HG03520 (cell line): Measurements from ENCODE around the gene CCDC24.
A peak's percentile ranks its signal among the peaks of the same experiment; 100 is the strongest.

ENCODE experiments used
- ATAC-seq: cut with Tn5 transposase; IDR thresholded peaks from one replicate; pipeline ENCODE4 v1.9.1; 2021; ENCODE audit warnings: mild to moderate bottlenecking, moderate library complexity; ENCODE audit not compliant: unreplicated experiment

Gene CCDC24

DNA sequence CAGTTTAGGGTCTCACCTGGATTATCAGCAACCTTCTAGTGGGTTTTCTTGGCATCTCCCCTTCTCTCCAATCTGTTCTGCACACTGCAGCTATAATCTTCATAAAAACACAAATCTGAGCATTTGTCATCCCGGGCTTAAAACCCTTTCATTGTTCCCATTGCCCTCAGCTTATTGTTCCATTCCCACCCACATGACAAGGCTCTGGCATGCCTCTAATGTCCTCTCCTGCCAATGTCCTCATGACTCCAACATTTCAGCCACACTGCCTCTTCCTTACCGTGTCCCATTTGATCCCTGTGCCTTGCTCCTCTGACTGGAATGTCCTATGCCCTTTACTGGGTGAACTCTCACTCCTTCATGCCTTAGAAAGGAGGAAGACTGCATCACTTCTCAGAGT is 29.1 kb upstream of the CCDC24 start:
- no peak for ATAC-seq

DNA sequence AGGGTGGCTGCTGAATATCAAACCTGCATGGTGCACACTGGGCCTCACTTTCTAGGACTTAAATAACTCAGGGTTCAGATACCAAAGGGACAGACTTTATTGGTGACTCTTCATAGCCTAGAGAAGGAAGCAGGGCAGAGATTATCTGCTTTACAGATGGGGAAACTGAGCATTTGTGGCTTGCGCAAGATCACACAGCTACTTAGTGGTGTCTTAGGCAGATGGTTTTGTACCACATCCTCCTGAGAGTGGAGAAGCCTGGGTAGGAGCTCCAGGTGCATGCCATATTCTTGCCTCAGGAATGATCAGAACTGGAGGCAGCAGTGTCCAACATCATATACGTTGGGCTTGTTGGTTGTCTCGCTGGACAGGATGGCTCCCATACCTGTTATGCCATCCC is 28.4 kb upstream of the CCDC24 start:
- no peak for ATAC-seq

DNA sequence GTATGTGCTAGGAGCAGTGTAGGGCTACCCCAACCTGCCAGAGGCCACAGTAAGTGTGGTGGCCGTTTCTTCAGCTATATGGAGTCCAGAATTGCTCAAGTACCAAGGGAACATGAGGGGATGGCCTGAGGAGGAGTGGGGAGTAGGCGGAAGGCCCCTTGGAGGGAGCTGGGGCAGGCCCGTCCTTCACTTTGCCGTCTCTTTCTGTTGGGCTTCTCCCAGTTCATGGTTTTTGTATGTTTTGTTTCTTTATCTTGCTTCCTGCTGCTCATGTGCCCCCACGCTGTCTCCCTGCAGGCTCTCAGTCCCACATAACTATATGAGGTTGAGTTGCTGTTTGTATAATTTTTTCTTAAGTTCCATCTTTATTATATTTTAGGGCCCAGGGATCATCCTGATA is 27.5 kb upstream of the CCDC24 start:
- no peak for ATAC-seq

DNA sequence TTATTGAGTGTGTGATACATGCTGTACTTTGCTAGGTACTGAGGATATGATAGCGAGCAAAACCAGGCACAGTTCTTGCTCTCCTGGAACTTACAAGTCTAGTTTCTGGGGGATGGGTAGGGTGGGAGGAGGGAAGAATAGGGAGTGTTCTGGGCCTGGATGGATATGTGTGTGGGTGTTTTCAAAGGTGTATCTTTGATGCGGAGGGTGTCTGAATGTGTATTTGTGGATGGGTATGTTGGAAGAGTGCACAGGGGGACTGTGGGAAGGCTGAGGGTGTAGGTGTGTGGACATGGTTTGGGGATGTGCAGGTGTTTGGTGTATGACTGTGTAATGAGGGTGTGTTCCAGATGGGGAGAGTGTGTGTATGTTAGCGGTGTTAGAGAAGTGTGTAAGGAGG is 26.1 kb upstream of the CCDC24 start:
- ATAC-seq, result no peak

DNA sequence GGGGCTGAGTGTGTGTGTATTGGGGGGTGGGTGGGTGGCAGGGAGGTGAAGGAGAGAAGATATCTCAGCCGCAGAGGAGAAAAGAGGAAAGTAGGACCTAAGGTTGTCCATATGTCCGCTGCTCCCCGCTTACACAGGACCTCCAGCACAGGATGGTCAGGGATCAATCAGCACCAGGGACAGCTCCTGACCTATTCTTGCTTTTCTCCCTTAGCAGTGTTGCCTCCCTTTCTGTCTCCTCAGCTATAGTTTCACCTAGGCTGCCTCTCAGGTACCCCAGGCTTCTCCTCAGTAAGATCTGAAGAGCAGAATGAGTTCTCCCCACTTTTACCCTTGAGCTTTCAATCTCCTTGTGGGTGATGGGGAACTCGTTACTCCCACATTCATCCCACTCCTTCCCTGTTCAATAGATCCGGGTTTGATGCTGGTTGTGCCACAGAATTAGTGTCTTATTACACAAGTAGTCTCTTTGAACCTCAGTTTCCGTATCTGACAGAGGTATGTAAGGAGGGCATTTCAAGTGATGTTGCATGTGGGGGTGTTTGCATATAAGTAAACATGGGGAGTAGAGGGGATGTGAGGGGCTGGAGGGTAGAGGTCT is 23.0 kb upstream of the CCDC24 start:
- ATAC-seq, result no peak

DNA sequence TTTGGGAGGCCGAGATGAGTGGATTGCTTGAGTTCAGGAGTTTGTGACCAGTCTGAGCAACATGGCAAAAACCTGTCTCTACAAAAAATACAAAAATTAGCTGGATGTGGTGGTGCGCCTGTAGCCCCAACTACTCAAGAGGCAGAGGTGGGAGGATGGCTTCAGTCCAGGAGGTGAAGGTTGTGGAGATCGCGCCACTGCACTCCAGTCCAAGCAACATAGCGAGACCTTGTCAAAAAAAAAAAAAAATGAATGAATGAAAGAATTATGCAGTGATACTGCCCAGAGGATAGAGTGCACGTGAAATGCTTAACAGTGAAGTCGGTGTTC is 22.0 kb upstream of the CCDC24 start:
- ATAC-seq, result no peak

DNA sequence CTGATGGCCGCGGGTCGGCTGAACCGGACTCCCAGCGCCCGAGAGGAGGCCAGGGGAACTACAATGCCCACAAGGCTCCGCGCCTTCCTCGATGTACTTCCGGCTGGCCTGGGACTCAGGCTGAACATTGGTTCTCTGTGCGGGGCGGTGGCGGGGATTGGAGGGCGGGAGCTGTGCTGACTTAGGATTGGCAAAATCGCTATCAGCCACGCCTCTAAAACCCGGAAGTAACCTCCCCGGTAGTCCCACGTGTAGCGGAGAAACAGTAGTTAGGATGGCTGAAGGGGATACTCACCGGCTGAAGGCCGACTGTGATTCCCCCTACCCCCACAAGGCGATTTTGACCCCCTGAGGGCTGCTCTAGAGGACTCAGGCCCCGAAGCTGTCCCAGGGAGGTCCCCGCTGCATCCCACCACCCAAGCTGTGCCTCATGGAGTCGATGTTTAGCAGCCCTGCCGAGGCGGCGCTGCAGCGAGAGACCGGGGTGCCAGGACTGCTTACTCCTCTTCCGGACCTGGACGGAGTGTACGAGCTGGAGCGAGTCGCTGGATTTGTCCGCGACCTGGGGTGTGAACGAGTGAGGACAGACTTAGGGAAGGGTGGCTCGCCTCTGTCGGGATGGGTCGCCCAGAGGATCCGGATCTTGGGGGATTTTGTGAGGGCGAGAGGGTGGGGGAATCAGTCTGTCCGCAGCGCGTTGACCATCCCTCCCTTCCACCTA is 21.5 kb upstream of the CCDC24 start, which contains the start of gene DPH2:
TSS of gene DPH2 (plus strand) at position 265 of the 721 bp plus-strand sequence. CDS start at position 431, 166 bp downstream.
- peak; percentile 81 for ATAC-seq

DNA sequence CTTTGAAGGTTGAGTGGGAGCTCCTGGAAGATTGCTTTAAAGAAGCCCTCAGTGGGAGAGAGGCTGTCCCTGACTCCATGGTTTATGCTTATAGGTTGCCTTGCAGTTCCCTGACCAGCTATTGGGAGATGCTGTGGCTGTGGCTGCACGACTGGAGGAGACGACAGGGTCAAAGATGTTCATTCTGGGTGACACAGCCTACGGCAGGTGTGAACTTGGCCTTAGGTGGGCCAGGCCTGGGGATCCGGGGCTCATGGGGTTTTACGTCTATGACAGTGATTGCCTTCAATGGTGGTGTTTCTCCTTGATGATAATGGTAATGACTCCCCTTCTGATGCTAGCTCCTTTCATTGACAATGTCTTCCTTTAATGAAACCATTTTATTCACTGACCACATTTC is 20.9 kb upstream of the CCDC24 start:
- ATAC-seq, result no peak

DNA sequence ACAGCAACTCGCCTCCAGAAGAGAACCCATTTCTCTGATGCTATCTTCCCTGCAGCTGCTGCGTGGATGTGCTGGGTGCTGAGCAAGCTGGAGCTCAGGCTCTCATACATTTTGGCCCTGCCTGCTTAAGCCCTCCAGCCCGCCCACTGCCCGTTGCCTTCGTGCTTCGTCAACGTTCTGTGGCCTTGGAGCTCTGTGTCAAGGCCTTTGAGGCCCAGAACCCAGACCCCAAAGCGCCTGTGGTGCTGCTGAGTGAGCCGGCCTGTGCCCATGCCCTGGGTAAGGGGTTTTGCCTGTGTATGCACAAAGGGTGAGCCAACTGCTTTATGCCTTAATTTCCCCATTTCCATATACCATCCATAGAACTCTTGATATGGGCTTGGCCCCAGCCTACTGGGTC is 20.5 kb upstream of the CCDC24 start:
- ATAC-seq, result no peak

DNA sequence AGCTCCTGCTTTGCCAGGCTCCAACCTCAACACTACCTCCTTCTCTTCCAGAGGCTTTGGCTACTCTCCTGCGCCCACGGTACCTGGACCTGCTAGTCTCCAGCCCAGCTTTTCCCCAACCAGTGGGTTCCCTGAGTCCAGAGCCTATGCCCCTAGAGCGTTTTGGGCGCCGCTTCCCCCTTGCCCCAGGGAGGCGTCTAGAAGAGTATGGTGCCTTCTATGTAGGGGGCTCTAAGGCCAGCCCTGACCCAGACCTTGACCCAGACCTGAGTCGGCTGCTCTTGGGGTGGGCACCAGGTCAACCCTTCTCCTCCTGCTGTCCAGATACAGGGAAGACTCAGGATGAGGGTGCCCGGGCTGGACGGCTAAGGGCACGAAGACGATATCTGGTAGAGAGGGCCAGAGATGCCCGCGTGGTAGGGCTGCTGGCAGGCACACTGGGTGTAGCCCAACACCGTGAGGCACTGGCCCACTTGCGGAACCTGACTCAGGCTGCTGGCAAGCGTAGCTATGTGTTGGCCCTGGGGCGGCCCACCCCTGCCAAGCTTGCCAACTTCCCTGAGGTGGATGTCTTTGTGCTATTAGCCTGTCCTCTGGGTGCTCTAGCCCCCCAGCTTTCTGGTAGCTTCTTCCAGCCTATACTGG is 19.9 kb upstream of the CCDC24 start:
- no peak for ATAC-seq

DNA sequence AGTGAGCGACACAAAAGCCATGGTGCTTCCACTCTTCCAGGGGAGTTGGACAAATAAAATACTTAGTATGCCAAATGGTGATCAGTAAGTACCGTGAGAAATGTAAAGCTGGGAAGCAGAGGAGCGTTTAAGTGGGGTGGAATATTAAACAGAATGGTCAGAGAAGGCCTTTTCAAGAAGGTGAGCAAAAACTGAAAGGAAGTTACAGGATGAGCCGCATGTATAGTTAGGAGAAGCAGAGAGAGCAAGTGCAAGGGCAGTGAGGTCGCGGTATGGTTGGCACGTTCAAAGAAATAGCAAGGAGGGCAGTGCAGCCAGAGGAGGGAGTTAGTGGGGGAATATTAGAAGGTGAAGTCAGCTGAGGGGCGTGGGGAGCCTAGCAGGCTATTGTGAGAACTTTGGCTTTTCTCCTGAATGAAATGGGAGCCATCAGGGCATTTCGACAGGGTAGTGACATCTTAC is 17.4 kb upstream of the CCDC24 start:
- ATAC-seq, result no peak

DNA sequence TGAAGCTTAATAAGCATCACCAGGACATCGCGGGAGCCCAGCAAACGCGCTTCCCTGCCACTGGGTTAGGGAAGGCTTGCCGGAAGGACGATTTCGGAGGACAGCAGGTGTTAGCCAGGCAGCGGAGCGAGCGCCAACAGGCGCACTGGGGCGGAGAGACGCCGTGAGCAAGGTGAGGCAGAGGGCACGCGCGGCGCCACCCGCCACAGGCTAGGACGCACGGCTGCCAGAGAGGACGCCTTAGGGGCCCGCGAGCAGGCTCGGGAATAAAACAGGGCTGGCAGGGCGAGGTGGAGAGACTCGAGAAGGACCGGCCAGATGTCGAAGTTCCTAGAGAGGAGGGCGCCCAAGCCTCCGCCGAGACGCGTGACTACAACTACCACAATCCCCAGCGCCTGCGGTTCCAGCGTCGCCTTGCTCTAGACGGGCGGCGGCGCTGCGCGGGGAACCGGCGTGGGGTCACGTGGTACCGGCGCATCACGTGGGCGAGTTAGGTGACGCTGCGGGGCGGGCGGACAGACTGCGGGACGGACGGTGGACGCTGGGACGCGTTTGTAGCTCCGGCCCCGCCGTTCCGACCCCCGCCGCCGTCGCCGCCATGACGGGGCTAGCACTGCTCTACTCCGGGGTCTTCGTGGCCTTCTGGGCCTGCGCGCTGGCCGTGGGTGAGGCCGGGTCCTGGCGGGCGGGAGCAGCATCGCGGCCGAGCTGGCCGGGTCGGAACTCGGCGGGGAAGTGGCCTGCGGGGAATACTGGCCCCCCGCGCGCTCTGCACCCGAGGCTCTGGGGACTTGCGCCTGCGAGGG is 16.8 kb upstream of the CCDC24 start, which contains the start of gene ATP6V0B:
TSS of gene ATP6V0B (plus strand) at position 518 of the 806 bp plus-strand sequence. CDS start at position 599, 81 bp downstream.
- peak; percentile 49 for ATAC-seq

DNA sequence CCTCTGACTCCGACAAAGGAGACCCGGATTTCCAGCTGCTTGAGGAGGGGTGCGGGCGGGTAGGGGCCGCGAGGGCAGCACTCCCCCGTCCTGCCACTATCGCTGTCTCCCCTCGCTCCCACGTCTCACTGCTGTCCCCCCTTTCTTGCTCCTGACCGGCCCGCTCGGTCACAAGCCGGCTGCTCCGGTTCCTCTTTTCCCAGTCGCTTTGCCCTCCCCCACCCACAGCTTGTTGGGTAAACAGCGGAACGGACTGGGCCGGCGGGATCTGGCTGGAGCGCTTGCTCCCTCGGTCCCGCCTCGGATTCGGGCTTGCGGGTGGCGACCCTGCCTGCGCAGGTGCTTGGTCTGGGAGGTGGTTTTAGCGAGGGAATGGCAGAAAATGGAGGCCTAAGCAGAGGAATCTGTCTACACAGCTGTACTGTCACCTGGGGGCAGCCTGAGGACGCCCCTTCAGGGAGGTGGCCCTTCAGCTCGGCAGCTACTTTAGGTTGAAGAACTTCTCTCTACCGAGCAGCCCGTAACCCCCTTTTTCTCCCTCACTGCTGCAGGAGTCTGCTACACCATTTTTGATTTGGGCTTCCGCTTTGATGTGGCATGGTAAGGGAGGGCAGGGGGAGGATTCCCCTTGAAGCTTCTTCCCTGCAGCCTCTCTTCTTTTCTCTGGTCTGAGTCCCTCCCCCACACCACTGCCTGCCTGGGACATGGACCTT is 16.0 kb upstream of the CCDC24 start:
- peak; percentile 2 for ATAC-seq

DNA sequence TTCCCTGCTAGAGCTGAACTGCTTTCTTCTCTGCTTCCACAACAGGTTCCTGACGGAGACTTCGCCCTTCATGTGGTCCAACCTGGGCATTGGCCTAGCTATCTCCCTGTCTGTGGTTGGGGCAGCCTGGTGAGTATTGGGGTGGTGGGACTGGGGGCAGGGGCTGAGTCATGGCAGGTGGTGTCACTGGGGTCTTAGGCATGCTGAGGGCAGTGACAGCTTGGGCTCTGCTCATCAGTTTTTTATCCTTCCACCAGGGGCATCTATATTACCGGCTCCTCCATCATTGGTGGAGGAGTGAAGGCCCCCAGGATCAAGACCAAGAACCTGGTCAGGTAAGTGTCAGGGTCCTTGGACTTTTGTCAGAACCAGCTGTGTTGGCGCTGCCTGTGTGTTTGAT is 15.4 kb upstream of the CCDC24 start:
- no peak for ATAC-seq

DNA sequence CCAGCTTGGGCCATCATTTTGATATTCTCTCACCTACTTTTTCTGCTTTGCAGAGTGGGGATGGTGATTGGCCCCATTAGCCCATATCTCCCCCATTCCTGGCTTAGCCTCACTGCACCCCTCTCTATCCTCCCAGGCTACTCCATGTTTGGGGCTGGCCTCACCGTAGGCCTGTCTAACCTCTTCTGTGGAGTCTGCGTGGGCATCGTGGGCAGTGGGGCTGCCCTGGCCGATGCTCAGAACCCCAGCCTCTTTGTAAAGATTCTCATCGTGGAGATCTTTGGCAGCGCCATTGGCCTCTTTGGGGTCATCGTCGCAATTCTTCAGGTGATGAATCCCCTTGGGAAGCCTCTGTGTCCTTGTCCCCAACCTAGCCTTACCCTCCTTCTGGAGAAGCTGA is 14.5 kb upstream of the CCDC24 start:
- no peak for ATAC-seq

DNA sequence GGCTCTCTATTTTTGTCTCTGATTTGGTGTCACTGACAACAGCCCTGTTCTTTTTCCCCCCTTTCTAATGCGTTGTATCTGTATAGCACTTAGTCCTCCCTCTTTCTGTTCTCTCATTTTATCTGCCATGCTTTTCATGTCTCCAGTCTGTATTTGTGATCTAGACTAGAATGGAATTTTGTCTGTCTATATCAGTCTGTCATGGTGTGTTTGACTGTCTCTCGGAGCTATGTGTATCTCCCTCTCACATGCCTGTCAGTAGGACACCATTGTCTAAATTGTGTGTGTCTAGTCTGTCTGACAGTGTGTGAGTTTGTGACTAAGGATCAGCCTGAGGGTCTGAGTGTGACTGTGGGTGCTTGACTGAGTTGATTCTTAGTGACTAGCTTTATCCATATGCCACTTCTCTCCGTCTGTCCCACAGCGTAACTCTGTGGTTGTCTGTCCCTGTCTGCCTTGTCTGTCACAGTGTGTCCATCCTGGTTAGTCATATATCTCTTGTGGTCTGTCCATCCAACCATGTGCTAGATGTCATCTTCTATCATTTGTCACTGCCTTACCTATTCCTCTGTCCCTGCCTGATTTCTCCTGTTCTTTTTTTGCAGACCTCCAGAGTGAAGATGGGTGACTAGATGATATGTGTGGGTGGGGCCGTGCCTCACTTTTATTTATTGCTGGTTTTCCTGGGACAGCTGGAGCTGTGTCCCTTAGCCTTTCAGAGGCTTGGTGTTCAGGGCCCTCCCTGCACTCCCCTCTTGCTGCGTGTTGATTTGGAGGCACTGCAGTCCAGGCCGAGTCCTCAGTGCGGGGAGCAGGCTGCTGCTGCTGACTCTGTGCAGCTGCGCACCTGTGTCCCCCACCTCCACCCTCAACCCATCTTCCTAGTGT is 13.8 kb upstream of the CCDC24 start:
- ATAC-seq, result no peak

DNA sequence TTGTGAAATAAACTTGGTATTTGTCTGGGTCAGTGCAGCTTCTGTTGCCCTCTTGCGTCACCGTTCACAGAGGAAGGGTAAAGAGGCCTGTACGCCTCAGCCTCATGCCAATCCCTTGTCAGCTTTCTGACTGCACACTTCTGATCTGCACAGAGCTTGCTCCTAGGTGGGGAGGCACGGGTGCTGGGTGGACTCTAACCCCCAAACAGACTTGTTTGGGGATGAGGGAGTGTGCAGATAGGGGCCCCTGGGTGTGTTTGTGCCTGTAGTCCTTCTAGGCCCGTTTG is 13.2 kb upstream of the CCDC24 start:
- ATAC-seq, result no peak

DNA sequence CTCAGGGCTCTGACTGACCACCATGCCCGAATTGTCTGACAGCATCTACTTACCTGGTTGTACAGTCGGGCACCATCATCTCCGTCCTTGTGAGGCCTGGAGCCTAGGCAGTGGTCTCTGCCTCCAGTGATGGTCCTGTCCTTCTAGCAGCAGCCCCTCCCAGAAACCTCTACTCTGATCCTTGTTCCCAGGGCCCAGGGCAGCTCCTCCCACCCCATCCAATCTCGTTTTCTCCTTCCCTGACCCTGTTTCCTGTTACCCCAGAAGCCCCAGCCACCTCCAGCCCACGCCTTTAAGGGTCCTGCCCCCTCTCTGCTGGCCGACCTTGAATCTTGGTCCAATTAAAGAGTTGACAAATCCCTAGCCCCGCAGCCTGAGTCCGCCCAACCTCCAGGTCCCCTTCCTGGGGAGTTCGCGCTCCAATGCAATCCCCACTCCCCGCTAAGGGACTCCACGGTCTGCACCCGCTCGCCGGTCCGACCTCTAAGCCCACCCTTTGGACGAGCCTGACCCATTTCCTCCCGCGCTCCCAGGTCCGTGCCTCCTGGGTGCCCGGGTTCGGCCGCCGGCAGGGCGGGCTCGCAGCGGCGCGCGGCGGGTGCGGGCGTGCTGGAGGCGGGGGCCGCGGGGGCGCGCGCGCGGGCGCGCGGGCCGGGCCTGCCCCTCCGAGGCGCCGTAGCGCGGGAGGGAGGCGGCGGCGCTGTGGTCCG is 12.7 kb upstream of the CCDC24 start, which contains the start of gene B4GALT2:
TSS of gene B4GALT2 (plus strand) at position 660 of the 710 bp plus-strand sequence. CDS start 1,951 bp downstream, outside the sequence.
- no peak for ATAC-seq

DNA sequence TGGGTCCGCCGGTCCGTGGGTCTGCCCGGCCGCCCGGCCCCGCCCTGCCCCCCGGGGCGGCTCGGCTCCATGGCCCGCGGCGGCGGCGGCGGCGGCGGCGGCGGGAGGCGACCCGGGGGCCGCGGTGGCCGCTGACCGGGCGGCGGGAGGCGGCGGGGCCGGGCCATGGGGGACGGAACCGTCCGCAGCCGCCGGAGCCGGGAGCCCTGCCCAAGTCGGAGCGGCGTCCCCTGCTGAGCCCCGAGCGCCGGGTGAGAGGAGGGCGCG is 12.2 kb upstream of the CCDC24 start:
- ATAC-seq, result no peak
